Stimulated activated CD8-positive, alpha-beta memory T cell treated with anti-CD3 and anti-CD28 coated beads, Interleukin-12 subunit alpha, Interleukin-12 subunit beta, amount 100 ng/mL, for 24 hours (primary cell): ENCODE data around the gene VIPR2.
"Not testable (repeated sequence)": the region's sequence is repeated elsewhere in the genome, so short reads cannot be mapped to it uniquely, and the experiment has no call there.

Experiments used
- DNase-seq: peaks from one replicate; pipeline ENCODE4 v3.0.0-alpha.2; 2020; ENCODE audit errors: extremely low read depth

The VIPR2 gene

DNA sequence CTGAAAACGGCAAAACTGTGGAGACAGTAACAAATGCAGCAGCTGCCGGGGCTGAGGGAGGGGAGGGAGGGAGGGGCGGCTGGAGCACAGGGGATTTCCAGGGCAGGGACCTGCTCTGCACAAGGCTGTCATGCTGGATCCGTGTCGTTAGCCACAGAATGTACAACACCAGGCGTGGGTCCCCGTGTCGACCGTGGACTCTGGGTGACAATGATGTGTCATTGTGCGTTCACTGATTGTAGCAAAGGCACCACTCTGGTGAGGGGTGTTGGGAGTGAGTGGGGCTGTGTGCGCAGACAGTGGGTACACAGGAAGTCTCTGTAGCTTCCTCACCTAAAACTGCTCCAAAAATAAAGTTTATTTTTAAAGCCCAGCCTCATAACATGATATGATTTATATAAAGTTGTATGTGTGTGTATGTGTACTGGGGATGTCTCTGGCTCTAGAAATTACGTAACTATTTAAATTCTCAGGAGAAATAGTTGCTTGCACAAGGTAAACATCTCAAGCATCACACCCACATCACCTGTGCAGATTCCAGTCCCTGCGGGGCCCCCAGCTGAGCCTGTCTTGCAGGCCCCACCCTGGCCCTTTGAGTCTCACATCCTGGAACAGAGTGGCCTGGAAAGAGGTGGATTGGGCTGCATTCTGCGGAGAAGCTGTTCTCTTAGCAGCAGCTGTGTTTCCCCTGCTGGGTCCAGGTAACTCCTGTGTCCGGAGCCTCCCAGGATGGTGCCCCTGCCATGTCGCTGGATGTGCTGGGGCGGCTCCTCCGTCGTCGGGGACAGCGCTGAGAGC is 152.6 kb downstream of the VIPR2 start:
- no peak for DNase-seq

DNA sequence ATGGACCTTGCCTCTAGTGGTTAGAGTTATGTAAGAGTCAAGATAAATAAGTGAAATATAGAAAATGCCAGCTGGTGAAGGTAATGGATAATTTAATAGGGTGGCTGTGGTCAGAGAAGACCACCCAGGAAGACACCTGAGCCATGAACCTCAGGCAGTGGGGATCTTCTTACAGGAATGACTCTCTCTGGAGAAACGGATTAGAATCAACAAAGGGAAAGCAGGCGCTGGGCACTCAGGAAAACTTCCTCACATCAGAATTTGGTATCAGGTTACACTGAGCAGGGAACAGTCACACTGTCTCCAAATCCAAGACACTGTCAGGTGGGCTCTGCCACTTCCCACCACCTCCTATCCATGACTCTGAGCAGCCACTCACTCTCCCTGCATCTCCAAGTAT is 155.7 kb downstream of the VIPR2 start:
- no peak for DNase-seq

DNA sequence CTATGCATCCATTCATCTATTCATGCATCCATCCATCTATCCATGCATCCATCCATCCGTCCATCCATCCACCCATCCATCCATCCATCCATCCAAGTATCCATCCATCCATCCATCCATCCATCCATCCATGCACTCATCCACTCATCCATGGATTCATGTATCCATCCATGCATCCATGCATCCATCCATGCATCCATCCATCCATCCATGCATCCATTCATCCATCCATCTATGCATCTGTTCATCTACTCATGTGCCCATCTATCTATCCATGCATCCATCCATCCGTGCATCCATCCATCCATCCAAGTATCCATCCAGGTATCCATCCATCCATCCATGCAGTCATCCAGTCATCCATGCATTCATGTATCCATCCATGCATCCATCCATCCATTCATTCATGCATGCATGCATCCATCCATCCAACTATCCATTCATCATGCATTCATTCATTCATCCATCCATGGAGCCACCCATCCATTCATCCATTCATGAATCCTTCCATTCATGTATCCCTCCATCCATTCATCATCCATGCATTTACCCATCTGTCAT is 156.3 kb downstream of the VIPR2 start:
- no peak for DNase-seq

DNA sequence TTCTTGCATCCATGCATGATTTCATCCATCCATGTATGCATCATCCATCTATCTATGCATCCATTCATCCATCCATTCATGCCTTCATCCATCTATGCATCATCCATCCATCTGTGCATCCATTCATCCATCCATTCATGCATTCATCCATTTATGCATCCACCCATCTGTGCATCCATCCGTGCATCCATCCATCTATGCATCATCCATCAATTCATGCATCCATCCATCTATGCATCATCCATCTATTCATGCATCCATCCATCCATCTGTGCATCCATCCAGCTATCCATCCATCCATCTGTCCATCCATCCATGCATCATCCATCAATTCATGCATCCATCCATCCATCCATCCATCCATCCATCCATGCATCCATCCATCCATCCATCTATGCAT is 157.0 kb downstream of the VIPR2 start:
- DNase-seq = no peak

DNA sequence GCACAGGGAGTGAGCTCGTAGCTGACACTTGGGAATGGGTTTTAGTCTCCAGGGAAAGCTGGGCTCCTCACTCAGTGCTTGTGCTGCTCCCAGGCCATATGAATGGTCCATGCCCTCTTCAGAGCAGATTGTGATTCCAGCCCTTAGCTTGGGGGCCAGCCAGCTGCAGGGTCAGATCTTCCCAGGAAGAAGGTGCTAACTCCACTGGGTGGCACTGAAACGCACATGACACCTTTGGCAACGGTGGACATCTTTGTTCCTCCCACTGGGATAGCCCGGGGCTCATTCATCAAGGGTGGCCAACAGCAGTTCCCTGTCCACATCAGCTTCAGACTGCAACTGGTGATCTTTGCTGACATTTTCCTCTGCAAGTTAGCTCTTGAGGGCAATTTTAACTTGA is 159.1 kb downstream of the VIPR2 start:
- no peak for DNase-seq

DNA sequence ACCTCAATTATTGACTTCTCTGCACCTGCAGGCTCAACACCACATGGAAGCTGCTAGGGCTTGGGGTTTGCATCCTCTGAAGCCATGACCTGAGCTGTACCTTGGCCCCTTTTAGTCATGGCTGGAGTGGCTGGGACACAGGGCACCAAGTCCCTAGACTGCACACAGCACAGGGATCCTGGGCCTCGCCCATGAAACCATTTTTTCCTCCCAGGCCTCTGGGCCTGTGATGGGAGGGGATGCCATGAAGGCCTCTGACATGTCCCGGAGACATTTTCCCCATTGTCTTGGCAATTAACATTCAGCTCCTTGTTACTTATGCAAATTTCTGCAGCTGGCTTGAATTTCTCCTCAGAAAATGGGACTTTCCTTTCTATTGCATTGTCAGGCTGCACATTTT is 160.7 kb downstream of the VIPR2 start:
- not testable (repeated sequence) for DNase-seq

DNA sequence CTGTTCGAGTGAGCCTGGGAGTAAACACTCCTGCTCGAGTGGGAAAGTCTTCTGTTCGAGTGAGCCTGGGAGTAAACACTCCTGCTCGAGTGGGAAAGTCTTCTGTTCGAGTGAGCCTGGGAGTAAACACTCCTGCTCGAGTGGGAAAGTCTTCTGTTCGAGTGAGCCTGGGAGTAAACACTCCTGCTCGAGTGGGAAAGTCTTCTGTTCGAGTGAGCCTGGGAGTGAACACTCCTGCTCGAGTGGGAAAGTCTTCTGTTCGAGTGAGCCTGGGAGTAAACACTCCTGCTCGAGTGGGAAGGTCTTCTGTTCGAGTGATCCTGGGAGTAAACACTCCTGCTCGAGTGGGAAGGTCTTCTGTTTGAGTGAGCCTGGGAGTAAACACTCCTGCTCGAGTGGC is 162.6 kb downstream of the VIPR2 start:
- not testable (repeated sequence) for DNase-seq

DNA sequence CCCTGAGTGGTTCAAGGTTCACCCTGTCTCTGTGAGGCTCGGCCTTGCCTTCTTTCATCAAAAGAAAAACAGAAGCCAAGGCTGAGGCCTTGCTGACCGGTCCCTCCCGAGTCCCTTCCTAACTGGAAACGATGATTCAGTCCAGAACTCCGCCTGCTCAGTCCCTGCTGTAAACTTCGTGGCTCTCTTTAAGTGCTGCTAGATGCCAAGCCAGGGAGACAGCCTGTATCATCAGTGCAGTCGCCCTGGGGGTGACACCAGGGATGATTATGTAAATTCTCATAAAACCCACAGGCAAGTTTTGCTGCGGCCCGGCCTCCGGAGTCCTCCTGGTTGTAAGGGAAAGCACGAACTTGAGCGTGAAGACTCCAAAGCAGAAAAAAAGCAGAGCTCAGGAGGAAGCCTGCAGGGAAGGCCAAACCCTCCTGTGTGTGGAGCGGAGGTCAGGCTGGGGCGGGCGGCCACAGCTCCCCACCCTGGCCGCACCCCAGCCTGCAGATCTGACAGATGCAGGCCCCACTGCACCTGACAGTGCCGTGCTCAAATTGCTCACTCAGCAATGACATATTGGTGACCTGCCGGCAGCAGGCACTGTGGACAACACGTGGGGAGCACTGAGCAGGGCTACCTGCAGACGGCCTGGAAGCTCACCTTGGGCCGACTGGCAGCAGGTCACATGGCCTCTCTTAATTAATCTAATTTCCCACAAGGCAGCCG is 164.9 kb downstream of the VIPR2 start:
- DNase-seq = no peak

DNA sequence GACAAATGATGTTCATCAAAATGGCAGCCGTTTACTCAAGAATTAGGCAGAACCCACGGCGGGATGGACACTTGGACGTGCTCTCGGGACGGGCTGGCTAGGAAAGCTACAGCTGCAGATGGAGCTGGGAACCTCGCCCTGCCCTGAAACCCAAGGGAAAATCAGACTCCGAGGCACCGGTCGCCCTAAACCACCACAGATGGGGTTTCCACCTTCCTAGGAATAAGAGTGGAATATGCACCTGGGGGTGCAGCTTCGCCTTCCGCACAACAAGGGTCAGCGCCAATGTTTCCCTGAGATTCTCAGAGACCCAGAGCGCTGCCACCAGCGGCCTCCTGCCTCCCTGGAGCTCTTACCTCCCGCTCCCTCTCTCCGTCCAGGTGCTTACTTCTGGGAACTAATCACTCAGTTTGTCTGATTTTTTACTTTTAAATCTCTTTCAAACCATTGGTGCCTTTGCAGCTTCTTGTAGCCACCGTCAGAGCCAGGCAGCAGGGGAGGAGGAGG is 165.6 kb downstream of the VIPR2 start:
- no peak for DNase-seq
